NCI-H345 (cell line): ENCODE data around the gene CMIP.

Experiments
- DNase-seq: peaks from one replicate; lab custom pipeline; 2025; lab: John Stamatoyannopoulos, UW

CMIP gene

DNA sequence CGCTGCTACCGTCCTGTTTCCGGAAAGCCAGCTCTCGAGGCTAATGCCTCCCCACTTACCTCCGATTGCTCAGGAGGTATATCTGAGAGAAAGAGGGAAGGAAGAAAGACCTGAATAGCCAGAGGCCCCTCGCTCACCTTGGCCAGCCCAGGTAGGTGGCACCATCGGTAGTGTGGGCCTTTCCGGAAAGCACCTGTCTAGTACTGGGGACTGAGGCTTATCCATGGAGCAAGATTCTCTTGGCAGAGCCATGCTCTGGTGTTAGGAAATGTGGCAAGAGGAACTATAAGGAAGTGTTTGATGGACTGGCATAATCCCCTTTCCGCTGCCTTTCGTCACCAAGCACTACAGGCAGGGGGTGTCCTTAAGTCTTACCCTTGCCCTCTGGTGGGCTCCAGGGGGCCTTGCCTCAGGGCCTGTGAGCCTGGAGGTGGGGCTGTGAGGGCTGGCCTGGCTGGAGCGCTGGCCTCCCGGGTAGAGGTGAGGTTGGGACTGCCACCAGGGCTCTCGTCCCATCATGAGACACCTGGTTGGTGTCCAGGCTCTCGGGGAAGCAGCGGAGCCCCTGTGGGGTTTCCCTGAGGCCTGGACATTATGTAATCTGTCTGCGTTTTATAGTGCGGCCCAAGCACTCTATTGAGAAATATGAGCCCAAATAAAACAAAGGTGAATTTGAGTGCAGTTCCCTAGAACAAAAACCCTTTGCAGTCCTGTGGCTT lies 2.9 kb downstream of the CMIP start:
- DNase-seq = no peak

- no peak for DNase-seq
Measured at GRCh38 chr16:81448154-81449131, 3.8 kb downstream of the CMIP start.

DNA sequence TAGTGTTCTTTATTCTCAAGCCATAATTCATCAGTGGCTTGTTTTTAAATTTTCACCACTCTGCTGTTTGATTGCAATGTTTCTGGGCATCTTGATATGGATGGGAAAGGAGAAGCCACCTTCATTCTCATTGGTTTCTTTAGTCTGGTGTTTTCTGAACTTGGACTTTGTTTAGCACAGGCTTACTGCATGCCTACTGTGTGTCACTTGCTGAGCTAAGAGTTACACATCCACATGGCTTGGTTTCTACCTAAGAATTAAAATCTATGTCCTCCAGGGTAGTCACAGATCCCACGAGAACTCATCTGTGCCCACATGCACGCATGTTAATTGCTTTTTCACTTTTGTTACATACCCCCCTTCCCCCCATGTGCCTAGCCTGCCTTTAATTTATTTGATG lies 4.6 kb downstream of the CMIP start:
- DNase-seq = no peak

DNA sequence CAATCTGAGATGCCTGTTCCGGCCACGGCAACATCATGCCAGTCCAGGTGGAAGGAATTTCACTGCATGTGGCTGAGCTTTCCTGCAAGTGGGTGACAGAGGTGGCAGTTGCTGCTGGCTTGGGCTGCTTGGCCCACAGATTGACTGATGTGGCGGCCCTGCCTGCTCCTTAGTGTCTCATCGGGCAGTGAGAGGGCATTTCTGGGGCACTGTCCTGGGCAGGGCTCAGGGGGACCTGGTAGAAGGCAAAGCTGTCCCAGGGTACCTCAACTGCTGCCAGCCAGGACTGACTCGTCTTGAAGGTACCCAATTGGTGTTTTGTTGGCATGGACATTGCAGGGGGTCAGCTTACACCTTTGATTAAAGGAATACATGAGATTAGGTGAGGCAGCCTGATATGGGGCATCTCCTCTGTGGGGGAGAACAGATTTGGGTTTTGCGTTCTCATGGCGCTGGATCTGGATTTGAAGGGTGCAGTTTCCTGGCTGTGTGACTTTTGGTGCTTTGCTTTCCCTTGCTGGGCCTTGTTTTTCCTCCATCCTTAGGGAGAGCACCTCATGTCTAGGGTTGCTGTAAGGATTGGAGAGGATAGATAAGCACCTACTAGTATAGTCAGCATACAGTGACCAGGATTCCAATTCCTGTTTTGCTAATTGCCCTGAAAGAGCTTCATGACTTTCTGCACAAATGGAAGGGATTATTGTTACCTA lies 5.4 kb downstream of the CMIP start:
- DNase-seq = no peak

- DNase-seq = no peak
Measured at GRCh38 chr16:81450783-81451491, 6.3 kb downstream of the CMIP start.

DNA sequence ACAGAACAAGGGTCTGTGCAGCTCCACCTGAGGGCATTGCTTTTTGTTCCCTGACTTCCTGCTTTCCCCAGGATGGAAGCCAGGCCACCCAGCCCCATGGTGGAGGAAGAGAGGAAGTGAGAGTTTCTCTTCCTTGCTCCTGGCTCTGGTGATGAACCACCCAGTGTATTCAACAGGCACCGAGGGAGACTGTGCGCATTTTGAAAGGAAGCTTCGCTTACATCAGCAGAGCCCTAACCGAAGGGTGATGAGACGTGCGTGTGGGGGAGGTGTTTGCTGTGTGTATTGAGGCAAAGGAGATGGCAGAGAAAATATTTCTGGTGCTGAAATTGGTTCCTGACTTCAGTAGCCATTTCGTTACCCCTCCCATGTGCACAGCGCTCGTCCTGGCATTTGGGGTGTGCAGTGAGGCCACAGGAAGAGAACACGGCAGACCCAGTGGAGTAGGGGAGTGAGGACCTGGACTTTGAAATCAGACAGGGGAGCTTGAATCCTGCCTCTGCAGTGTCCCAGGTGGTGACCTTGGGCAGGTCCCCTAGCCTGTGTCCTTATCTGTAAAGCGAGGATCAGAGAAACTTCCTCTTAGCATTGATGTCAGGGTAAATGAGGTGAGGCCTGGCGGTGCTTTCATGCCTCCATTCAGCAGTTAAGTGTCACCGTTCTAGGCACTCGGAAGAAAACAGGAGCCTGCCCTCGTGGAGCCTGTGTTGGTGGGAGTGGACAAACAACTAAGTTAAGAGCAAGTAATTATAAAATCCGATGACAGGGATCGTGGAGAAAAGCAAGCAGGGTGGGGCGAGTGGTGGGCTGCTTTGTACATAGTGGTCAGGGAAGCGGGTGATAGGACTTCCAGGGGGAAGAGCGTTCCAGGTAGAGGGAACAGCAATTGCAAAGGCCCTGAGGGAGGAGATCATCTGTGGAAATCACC lies 7.4 kb downstream of the CMIP start:
- no peak for DNase-seq

DNA sequence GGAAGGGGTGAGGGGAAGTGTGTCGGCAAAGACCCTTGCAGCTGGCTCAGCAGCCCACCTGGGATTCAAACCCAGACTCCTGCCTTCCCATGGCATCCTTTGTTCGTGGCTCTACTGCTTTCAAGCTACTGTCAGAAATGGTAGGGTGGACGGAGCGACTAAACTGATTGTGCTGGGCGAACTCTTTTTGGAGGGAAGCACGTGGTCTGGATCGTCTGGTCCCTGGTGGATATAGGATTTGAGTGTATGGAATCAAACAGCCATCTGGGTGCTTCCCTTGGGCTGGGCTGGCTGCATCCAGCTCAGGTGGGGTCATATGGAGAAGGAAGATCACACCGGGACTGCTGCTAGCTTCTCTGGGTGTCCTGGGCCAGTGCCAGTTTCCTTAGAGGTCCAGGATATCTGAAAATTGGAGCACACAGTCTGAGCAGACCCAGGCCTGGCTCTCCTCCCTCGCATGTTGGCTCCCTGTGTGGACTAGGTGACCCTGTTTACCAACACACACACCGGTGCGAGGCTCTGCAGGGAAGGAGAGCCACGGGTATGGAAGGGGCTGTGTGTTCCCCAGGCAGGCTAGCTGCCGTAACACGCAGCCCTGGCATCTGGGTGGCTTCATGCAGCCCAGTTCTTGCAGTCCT lies 8.6 kb downstream of the CMIP start:
- no peak for DNase-seq

- no peak for DNase-seq
Measured at GRCh38 chr16:81454044-81454443, 9.4 kb downstream of the CMIP start.

DNA sequence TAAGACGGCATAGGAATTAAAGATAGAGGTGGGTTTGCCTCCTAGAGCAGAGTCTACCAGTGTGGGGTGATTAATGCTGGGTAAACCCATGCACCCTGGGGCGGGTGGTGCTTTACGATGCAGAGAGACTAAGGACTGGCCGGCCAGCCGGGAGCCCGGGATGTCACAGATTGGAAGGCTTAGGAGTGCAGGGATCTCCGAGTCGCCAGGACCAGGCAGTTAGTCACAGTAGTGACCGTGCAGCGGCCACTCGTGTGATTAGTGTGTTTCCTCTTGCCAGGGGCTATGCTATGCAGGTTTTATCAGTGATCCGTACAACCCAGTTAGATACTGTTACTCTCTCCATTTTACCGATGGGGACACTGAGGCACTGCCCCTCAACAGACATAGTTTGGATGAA lies 10.4 kb downstream of the CMIP start:
- no peak for DNase-seq

DNA sequence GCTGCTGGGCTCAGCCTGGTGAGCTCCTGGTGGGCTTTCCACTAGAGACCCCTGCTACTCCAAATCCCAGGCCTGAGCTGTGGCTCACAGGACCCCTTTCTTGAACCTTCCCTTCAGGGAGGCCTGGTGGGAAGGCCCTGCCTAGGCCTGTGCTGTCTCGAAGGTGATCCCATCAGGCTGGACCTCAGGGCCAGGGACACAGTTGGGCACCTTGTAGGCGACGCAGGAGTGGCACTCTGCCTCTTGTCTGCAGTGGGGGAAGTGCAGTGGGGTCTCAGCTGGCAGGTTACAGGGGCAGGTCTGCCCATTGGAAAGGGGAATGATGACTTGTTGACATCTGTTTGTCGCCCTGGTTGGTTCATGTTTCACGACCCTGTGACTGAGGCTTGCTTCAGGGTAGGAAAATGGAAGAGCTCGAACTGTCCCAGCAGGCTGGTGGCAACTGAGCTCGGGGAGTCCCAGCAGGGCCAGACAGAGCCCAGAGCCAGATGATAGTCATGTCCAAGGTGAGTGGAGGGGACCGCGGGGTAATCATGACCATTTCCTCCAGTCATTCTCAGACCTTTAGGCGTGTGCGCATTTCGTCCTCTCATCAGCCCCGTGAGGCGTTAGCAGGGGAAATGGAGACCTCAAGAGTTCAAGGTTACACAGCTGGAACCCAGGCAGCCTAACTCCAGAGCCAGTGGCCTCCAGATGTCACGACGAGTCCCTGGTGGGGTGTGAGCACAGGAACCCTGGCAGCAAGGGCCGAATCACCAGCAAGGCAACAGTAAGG lies 11.3 kb downstream of the CMIP start:
- DNase-seq = no peak

GRCh38 chr16:81456523-81457325 lies 12.1 kb downstream of the CMIP start:
- no peak for DNase-seq

DNA sequence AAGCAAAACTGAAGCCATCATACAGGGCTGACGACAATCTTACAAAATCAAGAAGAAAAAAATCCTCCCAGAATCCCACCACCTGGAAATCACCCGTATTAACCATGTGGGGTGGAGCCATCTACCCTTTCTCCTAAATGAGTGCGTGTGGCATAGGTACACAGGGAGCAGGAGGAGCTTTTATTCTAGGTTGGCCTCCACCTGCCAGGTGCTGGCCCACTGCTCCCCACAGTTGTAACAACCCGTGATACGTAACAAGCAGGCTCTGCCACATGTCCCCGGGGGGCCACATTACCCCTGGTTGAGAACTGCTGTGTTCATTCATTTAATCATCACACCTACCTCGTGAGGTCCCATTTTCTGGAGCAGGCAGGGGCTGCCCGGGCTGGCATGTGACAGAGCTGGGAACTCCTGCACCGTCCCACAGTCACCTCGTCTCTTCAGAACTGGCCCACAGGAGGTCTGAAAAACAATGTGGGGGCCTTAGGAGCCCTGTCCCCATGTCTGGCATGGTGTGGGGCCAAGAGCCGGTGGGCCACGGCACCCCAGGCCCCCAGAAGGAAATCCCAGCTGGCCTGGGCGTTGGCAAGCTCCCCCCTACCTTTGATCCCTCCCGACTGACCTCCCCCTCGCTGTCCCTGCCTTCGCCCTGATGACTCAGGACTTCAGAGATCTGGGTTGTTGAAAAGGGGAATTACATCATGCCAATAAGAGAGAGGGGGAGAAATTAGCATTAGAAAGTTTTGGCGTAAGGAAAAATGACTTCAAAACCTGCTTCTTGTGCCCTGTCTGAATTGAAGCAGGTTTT lies 12.9 kb downstream of the CMIP start:
- DNase-seq = no peak

DNA sequence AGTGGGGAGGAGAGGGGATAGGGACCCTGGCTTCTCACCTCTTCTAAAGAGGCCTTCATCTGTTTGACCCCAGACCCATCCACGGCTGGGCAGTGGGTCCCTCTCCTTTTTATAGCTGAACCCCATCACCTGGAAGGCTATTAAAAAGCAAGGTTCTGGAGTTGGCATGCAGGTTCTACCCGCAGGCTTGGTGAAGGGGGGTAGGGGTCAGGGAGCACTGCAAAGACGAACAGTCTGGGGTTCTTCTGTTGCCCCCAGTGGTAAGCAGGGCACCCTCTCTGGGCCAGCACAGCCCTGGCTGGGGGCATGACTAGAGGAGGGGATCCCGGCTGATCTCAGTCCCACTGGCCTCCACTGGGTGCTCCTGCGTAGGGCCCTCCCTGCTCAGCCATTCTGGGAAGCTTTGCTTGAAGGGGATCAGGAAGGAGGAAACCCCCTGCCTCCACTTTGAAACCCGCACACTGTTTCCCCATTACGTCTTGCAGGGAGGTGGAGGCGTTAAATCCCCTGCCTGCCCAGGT lies 13.6 kb downstream of the CMIP start:
- DNase-seq = no peak

- no peak for DNase-seq
Measured at GRCh38 chr16:81458827-81459598, 14.4 kb downstream of the CMIP start.

DNA sequence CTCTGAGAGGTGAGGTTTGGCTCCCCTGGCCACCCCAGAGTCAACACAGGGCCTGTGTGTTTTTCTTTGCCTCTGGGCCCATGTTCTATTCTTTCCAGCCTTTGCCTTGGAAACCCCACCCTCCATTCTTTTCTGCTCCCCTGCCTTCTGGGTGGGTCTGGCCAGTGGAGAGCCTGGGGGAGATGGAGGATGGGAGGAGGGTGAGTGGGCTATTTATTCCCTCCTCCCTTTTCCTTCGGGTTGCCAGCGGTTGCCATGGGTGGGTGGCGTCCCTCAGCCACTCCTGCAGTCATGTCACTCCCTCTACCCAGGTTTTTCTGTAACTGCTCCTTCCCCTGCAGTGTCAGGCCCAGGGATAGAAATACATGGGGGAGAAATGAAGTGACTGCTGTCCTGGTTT lies 15.5 kb downstream of the CMIP start:
- no peak for DNase-seq

DNA sequence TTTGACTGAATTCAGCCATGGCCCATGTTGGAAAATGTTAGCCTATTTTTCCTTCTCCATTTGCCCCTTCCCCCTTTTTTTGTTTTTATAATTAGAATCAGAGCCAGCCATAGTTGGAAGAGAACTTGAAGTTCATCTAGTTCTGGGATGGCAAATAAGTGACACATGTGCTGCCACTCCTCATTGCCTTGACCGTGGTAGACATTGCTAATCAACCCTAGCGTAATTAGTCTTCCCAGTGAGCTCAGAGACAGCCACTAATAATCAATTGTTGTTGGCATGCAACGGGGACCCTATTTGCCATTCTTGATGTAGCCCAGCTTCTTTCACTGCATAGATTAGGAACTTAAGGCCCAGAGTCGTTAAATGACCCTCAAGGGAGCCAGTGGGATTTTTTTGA lies 16.6 kb downstream of the CMIP start:
- no peak for DNase-seq

DNA sequence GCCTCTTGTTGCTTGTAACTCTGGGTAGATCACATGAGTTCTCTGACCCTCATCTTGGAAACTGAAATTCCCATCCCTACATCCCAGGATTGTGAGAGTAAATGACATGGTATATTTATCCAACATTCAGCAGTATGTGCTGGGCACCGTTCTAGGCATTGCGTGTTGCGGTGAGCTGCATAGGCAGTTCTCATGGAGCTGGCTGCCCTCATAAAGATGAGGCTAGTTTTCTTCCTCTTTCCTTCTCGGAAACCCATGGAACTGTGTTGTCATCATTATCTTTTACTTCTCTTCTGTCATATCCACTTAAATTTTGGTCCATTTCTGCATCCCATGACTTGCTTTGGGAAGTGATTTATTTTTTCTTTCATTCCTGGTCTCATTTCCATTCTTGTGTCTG lies 17.2 kb downstream of the CMIP start:
- no peak for DNase-seq
